SU-DHL-6 (cell line): ENCODE data around the gene GLMP.

Experiments
- H2AFZ ChIP-seq: fragments of 200-600 bp; sonication (generic); 2 replicates; pipeline ENCODE4 v1.6.1; 2014; ENCODE audit warnings: low read depth, mild to moderate bottlenecking, moderate library complexity, mixed read lengths, antibody characterized with exemption, low read length; ENCODE audit not compliant: severe bottlenecking
- H3F3A ChIP-seq: fragments of 200-600 bp; shearing (Covaris generic); 2 replicates; pipeline ENCODE4 v1.6.0; 2016; ENCODE audit warnings: antibody characterized with exemption, mild to moderate bottlenecking; ENCODE audit not compliant: insufficient read depth
- H3K27ac ChIP-seq: fragments of 200-600 bp; sonication (generic); 2 replicates; pipeline ENCODE4 v1.5.1; 2016; ENCODE audit warnings: low read depth, mild to moderate bottlenecking, low read length, moderate library complexity, mixed read lengths
- H3K27me3 ChIP-seq: fragments of 200-600 bp; sonication (generic), shearing (Covaris generic); 2 replicates; pipeline ENCODE4 v1.6.0; 2014; ENCODE audit warnings: mild to moderate bottlenecking, low read length
- H3K36me3 ChIP-seq: fragments of 200-600 bp; sonication (generic); 2 replicates; pipeline ENCODE4 v1.6.1; 2014; ENCODE audit warnings: mild to moderate bottlenecking, low read length, mixed read lengths
- H3K4me2 ChIP-seq: fragments of 300-600, 200-600 bp; shearing (Covaris generic), sonication (generic); 2 replicates; pipeline ENCODE4 v1.6.0; 2014; ENCODE audit warnings: low read length, low read depth, mild to moderate bottlenecking; ENCODE audit not compliant: poor library complexity, severe bottlenecking
- H3K4me3 ChIP-seq: fragments of 200-600 bp; sonication (generic); 2 replicates; pipeline ENCODE4 v1.5.1; 2014; ENCODE audit warnings: antibody characterized with exemption, low read length, mild to moderate bottlenecking, mixed read lengths; ENCODE audit not compliant: insufficient read depth, poor library complexity, severe bottlenecking
- H3K79me2 ChIP-seq: fragments of 200-600 bp; sonication (generic); 2 replicates; pipeline ENCODE4 v1.6.1; 2014; ENCODE audit warnings: mild to moderate bottlenecking, low read length, moderate library complexity; ENCODE audit not compliant: insufficient read depth
- H3K9ac ChIP-seq: fragments of 200-600 bp; sonication (generic); 2 replicates; pipeline ENCODE4 v1.7.0; 2014; ENCODE audit warnings: mild to moderate bottlenecking, low read length
- H3K9me2 ChIP-seq: fragments of 200-600 bp; sonication (generic); replicated peaks from 2 replicates; pipeline ENCODE4 v1.6.1; 2014; ENCODE audit warnings: low read length; ENCODE audit not compliant: insufficient read depth
- H3K9me3 ChIP-seq: fragments of 200-600 bp; sonication (generic); 2 replicates; pipeline ENCODE4 v1.6.1; 2014; ENCODE audit warnings: low read length, mixed read lengths; ENCODE audit not compliant: insufficient read depth
- H4K20me1 ChIP-seq: fragments of 200-600 bp; sonication (generic); 2 replicates; pipeline ENCODE4 v1.6.1; 2014; ENCODE audit warnings: low read depth, mild to moderate bottlenecking, antibody characterized with exemption, low read length, moderate library complexity, mixed read lengths
- CTCF ChIP-seq: fragments of 200-600 bp; sonication (generic); IDR thresholded peaks from one replicate; pipeline ENCODE4 v1.5.1; 2017; ENCODE audit warnings: antibody characterized with exemption, mild to moderate bottlenecking, low read length, moderate library complexity; ENCODE audit not compliant: insufficient read depth, poor library complexity, severe bottlenecking
- EZH2phosphoT487 ChIP-seq: fragments of 200-600 bp; sonication (generic), shearing (Covaris generic); conservative IDR thresholded peaks from 2 replicates; pipeline ENCODE4 v1.6.1; 2018; ENCODE audit warnings: mild to moderate bottlenecking, antibody characterized with exemption, low read length, moderate library complexity, mixed read lengths

The GLMP gene

GRCh38 chr1:156246781-156247459 is 48.6 kb downstream of the GLMP start:
- Histone ChIP-seq H3F3A (no peaks in the 10 kb centered on the region), H3K36me3 (no peaks in the 10 kb centered on the region), H3K9me2 (no peaks in the 10 kb centered on the region), H3K79me2 (no peaks in the 10 kb centered on the region), H2AFZ (no peak overlapping the region), H3K4me3 (no peak overlapping the region), H4K20me1 (no peaks in the 10 kb centered on the region), H3K4me2 (no peak overlapping the region), H3K27ac (no peak overlapping the region), H3K9ac (no peak overlapping the region), H3K27me3 (no peaks in the 10 kb centered on the region), H3K9me3 (no peaks in the 10 kb centered on the region)
- TF ChIP-seq CTCF (no peak), EZH2phosphoT487 (no peak)

- no peaks in the 10 kb centered on the region for H3K9me2 ChIP-seq
- no peaks in the 10 kb centered on the region for H3K36me3 ChIP-seq
- no peaks in the 10 kb centered on the region for H3K9me3 ChIP-seq
- no peak overlapping the region for H3K4me2 ChIP-seq
- H3K9ac ChIP-seq, result no peak overlapping the region
- no peak overlapping the region for H3K4me3 ChIP-seq
- no peaks in the 10 kb centered on the region for H3K27me3 ChIP-seq
- TF ChIP-seq EZH2phosphoT487 (no peak), CTCF (no peak)
- H4K20me1 ChIP-seq, result no peaks in the 10 kb centered on the region
- H3F3A ChIP-seq, result no peaks in the 10 kb centered on the region
- no peaks in the 10 kb centered on the region for H3K79me2 ChIP-seq
- H2AFZ ChIP-seq, result no peak overlapping the region
- H3K27ac ChIP-seq, result no peak overlapping the region
These were observed 49.2 kb downstream of the GLMP start for GRCh38 chr1:156246241-156246780.

GRCh38 chr1:156245451-156246232 is 49.8 kb downstream of the GLMP start:
- Histone ChIP-seq H3K79me2 (no peaks in the 10 kb centered on the region), H3F3A (no peaks in the 10 kb centered on the region), H4K20me1 (no peaks in the 10 kb centered on the region), H3K27me3 (no peaks in the 10 kb centered on the region), H3K36me3 (no peaks in the 10 kb centered on the region), H3K4me3 (no peak overlapping the region), H3K9ac (no peak overlapping the region), H2AFZ (no peak overlapping the region), H3K9me2 (no peaks in the 10 kb centered on the region), H3K9me3 (no peaks in the 10 kb centered on the region), H3K27ac (no peak overlapping the region), H3K4me2 (no peak overlapping the region)
- TF ChIP-seq CTCF (no peak), EZH2phosphoT487 (no peak)
